PC-9 (cell line): ENCODE measurements around the gene SUPT3H.
"Not testable (repeated sequence)": the region's sequence is repeated elsewhere in the genome, so short reads cannot be mapped to it uniquely, and the experiment has no call there.

Source experiments
- EZH2 ChIP-seq: fragments of 200-600 bp; sonication (generic); IDR thresholded peaks from 2 replicates; pipeline ENCODE4 v1.8.0; 2017; ENCODE audit warnings: antibody characterized with exemption, low read depth
- TF ChIP-seq, protein P1 (sequence below): fragments of 200-600 bp; sonication (generic); conservative IDR thresholded peaks from 2 replicates; pipeline ENCODE4 v1.6.1; 2017; ENCODE audit warnings: mixed run types, antibody characterized with exemption, mild to moderate bottlenecking, moderate library complexity

DNA sequence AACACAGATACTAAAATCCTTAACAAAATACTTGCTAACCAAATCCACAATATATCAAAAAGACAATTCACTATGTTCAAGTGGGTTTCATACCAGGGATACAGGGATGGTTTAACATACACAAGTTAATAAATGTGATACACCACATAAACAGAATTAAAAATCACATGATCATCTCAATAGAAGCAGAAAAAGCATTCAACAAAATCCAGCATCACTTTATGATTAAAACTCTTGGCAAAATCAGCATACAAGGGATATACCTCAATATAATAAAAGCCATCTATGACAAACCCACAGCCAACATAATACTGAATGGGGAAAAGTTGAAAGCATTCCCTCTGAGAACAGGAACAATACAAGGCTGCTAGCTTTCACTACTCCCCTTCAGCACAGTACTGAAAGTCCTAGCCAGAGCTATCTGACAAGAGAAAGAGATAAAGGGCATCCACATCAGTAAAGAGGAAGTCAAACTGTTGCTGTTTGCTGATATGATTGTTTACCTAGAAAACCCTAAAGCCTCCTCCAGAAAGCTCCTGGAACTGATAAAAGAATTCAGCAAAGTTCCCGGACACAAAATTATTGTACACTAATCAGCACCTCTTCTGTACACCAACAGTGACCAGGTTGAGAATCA is 83.6 kb downstream of the SUPT3H start:
- TF ChIP-seq, protein P1, sequence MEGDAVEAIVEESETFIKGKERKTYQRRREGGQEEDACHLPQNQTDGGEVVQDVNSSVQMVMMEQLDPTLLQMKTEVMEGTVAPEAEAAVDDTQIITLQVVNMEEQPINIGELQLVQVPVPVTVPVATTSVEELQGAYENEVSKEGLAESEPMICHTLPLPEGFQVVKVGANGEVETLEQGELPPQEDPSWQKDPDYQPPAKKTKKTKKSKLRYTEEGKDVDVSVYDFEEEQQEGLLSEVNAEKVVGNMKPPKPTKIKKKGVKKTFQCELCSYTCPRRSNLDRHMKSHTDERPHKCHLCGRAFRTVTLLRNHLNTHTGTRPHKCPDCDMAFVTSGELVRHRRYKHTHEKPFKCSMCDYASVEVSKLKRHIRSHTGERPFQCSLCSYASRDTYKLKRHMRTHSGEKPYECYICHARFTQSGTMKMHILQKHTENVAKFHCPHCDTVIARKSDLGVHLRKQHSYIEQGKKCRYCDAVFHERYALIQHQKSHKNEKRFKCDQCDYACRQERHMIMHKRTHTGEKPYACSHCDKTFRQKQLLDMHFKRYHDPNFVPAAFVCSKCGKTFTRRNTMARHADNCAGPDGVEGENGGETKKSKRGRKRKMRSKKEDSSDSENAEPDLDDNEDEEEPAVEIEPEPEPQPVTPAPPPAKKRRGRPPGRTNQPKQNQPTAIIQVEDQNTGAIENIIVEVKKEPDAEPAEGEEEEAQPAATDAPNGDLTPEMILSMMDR, result not testable (repeated sequence)
- not testable (repeated sequence) for TF ChIP-seq EZH2
